Breast epithelium (tissue), 4 donors: Measurements from ENCODE around the gene METTL21C. TPM values are rescaled to one million over a fixed set of nuclear protein-coding genes. Genes with fewer than 3 reads are reported as not detected.

Experiments used
- DNase-seq, 2 donors: peaks; one replicate each; pipeline ENCODE4 v3.0.0-alpha.2; 2019; ENCODE audit warnings: low spot score in 2 of 2
- H3K27ac ChIP-seq, 2 donors: fragments of 200-600 bp; sonication (generic) in 1 of 2; one replicate each; pipeline ENCODE4 v1.5.1; 2016 to 2019; ENCODE audit warnings: mild to moderate bottlenecking in 1 of 2
- H3K27me3 ChIP-seq, 2 donors: fragments of 200-600 bp; sonication (generic) in 1 of 2; one replicate each; pipeline versions ENCODE4 v1.5.1 to v1.6.0; 2017 to 2019; ENCODE audit warnings: control low read depth in 1 of 2, mild to moderate bottlenecking in 1 of 2
- H3K36me3 ChIP-seq: fragments of 200-600 bp; one replicate; pipeline ENCODE4 v1.5.1; 2019
- H3K4me1 ChIP-seq, 2 donors: fragments of 200-600 bp; sonication (generic); one replicate each; pipeline ENCODE4 v1.5.1; 2016 to 2019; ENCODE audit warnings: control low read depth in 1 of 2
- H3K4me3 ChIP-seq, 3 donors: fragments of 200-600 bp; sonication (generic); 1 replicate in 2 of 3; 2 replicates in 1 of 3; pipeline ENCODE4 v1.5.1; 2016 to 2019; ENCODE audit warnings: mild to moderate bottlenecking in 3 of 3, moderate library complexity in 2 of 3
- H3K9me3 ChIP-seq, 2 donors: fragments of 200-600 bp; sonication (generic) in 1 of 2; one replicate each; pipeline ENCODE4 v1.5.1; 2016 to 2019; ENCODE audit warnings: control low read depth in 1 of 2
- POLR2A ChIP-seq: fragments of 450-650 bp; IDR thresholded peaks from one replicate; pipeline ENCODE4 v1.6.1; 2016; ENCODE audit warnings: antibody characterized with exemption, mild to moderate bottlenecking, moderate library complexity
- POLR2AphosphoS5 ChIP-seq, 3 donors: sonication (generic); formaldehyde crosslinking; IDR thresholded peaks; one replicate each; pipeline ENCODE4 v1.6.1; 2017; ENCODE audit warnings: antibody characterized with exemption in 3 of 3
- intact Hi-C: fragments of 100-400 bp; cut with DNase I; formaldehyde crosslinking; loops from one replicate; pipeline ENCODE4 v1.15.1; 2023; ENCODE audit warnings: low total_unique reads
- total RNA-seq, 3 donors: library from RNA; depleted of rRNA; stranded (reverse); fragments of >200 nt; gene quantifications; one replicate each; pipeline ENCODE4 v1.1.0, GENCODE V29; 2016
- TF ChIP-seq, protein P1 (sequence below), 3 donors: fragments of 450-650 bp; IDR thresholded peaks; one replicate each; pipeline ENCODE4 v1.5.1; 2016 to 2017; ENCODE audit warnings: antibody characterized with exemption in 3 of 3, mild to moderate bottlenecking in 3 of 3, moderate library complexity in 3 of 3

METTL21C gene
- total RNA-seq, 3 donors from 2014 or later, result not detected

DNA sequence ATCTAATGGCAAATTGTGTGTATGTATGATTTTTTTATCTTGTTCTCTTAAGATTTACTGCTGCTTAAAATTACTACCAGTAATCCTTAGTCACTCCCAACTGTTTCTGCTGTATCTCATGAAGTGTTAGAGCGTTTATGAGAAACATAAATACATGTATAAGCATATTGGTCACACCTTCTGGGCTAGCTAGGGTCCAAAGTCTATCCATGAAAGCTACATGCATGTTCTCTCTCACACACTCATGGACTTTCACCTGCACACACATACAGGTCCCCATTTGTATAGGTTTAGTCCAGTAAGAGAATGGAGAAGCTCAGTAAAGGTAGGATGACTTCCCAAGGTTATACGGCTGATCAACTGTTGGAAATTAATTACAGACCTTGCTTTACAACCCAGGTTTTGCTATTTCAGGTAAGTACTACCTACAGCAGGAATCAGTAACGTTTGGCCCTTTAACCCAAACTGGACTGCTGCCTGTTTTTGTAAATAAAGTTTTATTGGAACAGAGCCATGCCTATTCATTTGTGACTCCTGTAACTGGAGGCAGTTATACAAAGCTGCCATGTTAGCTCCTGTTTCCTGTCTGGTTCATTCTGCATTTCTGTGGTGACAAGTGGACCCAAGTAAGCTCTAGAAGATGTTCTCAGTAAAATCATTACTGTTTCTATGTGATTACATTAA, 15.3 kb downstream of the METTL21C start:
- intact Hi-C loops, result no loop called here
- Histone ChIP-seq H3K36me3 (no peaks in the 10 kb centered on the region), H3K9me3 (no peaks in the 10 kb centered on the region), H3K4me3 (no peak overlapping the region), H3K27ac (no peak overlapping the region), H3K4me1 (no peaks in the 10 kb centered on the region), H3K27me3 (no peaks in the 10 kb centered on the region)
- no peak for DNase-seq
- TF ChIP-seq POLR2AphosphoS5 (IDR thresholded peaks at IDR 0.05), result no peak
- no peak for TF ChIP-seq POLR2A
- TF ChIP-seq, protein P1, sequence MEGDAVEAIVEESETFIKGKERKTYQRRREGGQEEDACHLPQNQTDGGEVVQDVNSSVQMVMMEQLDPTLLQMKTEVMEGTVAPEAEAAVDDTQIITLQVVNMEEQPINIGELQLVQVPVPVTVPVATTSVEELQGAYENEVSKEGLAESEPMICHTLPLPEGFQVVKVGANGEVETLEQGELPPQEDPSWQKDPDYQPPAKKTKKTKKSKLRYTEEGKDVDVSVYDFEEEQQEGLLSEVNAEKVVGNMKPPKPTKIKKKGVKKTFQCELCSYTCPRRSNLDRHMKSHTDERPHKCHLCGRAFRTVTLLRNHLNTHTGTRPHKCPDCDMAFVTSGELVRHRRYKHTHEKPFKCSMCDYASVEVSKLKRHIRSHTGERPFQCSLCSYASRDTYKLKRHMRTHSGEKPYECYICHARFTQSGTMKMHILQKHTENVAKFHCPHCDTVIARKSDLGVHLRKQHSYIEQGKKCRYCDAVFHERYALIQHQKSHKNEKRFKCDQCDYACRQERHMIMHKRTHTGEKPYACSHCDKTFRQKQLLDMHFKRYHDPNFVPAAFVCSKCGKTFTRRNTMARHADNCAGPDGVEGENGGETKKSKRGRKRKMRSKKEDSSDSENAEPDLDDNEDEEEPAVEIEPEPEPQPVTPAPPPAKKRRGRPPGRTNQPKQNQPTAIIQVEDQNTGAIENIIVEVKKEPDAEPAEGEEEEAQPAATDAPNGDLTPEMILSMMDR (IDR thresholded peaks at IDR 0.05), result no peak

- no peak for TF ChIP-seq POLR2AphosphoS5 (IDR thresholded peaks at IDR 0.05)
- no peaks in the 10 kb centered on the region for H3K36me3 ChIP-seq
These were observed 16.3 kb downstream of the METTL21C start for GRCh38 chr13:102678339-102679107.

DNA sequence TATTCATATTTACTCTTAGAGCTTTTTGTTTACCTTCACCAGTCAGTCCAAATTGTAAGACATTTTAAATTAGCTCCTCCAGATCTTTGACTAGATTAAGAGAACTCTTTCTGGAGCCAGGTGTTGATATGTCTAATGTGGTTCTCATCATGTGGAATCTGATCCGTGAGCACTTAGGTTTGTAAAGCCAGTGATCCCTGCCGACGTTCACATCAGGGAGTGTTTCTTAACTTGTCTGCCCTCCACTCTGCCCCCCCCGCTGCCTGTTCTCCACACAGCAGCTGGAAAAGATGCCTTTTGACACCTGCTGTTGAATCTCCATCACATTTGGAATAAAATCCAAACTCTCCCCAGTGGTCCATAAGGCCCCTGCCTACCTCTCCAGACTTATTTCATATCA, 17.7 kb downstream of the METTL21C start:
- Histone ChIP-seq H3K4me3 (no peak overlapping the region), H3K36me3 (peaks cover 7% of the 10 kb centered on the region), H3K27me3 (no peaks in the 10 kb centered on the region), H3K27ac (no peak overlapping the region), H3K4me1 (no peaks in the 10 kb centered on the region), H3K9me3 (no peaks in the 10 kb centered on the region)
- no peak for TF ChIP-seq POLR2AphosphoS5 (IDR thresholded peaks at IDR 0.05)
- TF ChIP-seq POLR2A, result no peak
- TF ChIP-seq, protein P1 (IDR thresholded peaks at IDR 0.05), result no peak
- intact Hi-C loops, result no loop called here
- no peak for DNase-seq

More at GRCh38 chr13:102678339-102679107, 16.3 kb downstream of the METTL21C start:
- Histone ChIP-seq H3K4me3 (no peak overlapping the region), H3K27ac (no peak overlapping the region), H3K27me3 (no peaks in the 10 kb centered on the region), H3K4me1 (no peaks in the 10 kb centered on the region), H3K9me3 (no peaks in the 10 kb centered on the region)
- no peak for DNase-seq
- intact Hi-C loops, result no loop called here

- TF ChIP-seq, protein P1 (IDR thresholded peaks at IDR 0.05), result no peak
- no peak for TF ChIP-seq POLR2AphosphoS5 (IDR thresholded peaks at IDR 0.05)
- TF ChIP-seq POLR2A, result no peak
- no peaks in the 10 kb centered on the region for H3K27me3 ChIP-seq
- H3K9me3 ChIP-seq, result peaks cover 0 to 10% of the 10 kb centered on the region in 2 donors
- H3K4me3 ChIP-seq, result no peak overlapping the region
- no peak for DNase-seq
- H3K36me3 ChIP-seq, result peaks cover 7% of the 10 kb centered on the region
- intact Hi-C loops, result no loop called here
- H3K4me1 ChIP-seq, result no peaks in the 10 kb centered on the region
- H3K27ac ChIP-seq, result no peak overlapping the region
These were observed 19.7 kb downstream of the METTL21C start for GRCh38 chr13:102675115-102675514.

DNA sequence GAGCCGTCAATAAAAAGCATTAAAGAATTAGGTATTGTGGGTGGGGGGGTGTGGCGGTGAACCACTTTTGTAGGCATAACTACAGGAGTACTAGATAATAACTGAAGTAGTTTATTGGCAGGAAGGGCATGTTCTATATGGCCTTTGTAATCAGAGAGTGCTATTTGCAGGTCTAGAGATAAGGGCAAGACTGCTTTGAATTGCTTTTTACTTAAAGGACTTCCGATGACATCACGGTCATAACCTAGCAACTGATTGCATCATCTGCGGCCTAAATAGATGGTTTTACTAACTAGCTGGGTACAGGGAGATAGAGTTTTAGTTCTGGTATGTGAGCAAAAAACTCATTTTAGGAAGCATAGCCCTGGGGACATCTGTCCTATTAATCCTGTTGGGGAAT, 24.7 kb downstream of the METTL21C start:
- Histone ChIP-seq H3K9me3 (peaks cover 0 to 15% of the 10 kb centered on the region in 2 donors), H3K4me1 (no peaks in the 10 kb centered on the region), H3K36me3 (peaks cover 8% of the 10 kb centered on the region), H3K27ac (no peak overlapping the region), H3K4me3 (no peak overlapping the region), H3K27me3 (no peaks in the 10 kb centered on the region)
- intact Hi-C loops, result no loop called here
- no peak for DNase-seq
- TF ChIP-seq, protein P1 (IDR thresholded peaks at IDR 0.05), result no peak
- no peak for TF ChIP-seq POLR2AphosphoS5 (IDR thresholded peaks at IDR 0.05)
- TF ChIP-seq POLR2A, result no peak
